Stimulated activated CD4-positive, alpha-beta T cell treated with anti-CD3 and anti-CD28 coated beads, Interleukin-4, amount 100 ng/mL, for 1 hour (primary cell): ENCODE results near the gene MTA3.
"Not testable (repeated sequence)": the region's sequence is repeated elsewhere in the genome, so short reads cannot be mapped to it uniquely, and the experiment has no call there.

Experiments
- DNase-seq: peaks from one replicate; pipeline ENCODE4 v3.0.0-alpha.2; 2020

MTA3 gene

DNA sequence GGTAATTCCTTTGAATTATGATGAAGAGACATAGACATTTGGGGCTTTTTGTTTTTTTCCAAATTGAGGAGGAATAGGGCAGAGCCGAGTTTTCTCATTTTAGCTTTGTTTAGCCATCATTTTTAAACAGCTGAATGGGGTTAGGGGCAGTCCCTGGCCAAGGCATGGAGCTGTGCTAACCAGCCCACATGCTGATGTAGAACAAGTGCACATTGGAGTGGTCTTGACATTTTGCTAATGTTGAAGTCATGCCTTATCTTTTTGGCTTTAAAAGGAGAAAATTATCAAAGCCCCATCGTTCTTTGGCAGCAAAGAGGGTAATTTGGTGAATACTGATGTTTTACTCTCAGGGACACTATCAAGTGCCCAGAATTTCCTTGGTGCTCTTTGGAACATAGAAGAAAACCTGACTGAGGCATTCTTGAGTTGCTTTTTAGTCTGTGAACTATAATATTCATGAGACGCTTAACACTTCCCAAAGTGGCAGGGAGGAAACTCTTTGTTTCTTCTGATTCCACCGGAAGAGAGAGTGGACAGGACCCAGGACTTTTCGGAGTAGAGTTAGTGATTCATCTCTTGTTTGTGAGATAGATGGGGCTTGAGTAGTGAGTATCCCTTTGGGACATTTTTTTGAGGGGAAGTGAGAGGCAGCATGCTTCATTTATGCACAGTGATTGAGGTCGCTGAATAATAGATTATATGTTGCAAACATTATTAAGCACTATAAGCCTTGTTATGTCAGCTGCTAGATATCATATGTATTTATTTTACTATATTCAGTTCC, 45.0 kb downstream of the MTA3 start:
- DNase-seq = no peak

DNA sequence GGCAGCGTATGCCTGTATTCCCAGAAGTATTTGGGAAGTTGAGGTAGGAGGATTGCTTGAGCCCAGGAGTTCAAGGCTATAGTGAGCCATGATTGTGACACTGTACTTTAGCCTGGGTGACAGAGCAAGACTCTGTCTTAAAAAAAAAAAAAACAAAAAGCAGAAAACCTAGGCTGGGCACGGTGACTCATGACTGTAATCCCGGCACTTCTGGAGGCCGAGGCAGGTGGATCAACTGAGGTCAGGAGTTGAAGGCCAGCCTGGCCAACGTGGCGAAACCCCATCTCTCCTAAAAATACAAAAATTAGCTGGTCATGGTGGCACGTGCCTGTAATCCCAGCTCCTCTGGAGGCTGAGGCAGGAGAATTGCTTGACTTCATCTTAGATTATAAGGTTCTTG, 46.4 kb downstream of the MTA3 start:
- DNase-seq = no peak

DNA sequence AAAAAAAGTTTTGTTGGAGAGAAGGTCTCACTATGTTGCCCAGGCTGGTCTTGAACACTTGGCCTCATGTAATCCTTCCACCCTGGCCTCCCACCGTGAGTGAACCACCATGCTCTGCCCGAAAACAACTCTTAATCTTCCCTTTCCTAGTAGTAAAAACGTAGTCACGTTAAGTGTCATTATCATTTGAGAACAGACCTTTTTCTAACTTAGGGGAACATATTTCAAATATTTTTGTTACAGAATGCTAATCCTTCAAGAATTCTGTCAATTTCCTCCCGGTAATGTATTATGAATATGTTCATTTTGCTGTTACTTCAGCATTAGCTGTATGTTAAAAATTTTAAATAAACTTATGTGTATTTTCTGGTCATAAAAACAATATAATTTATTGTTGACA, 49.7 kb downstream of the MTA3 start:
- no peak for DNase-seq

DNA sequence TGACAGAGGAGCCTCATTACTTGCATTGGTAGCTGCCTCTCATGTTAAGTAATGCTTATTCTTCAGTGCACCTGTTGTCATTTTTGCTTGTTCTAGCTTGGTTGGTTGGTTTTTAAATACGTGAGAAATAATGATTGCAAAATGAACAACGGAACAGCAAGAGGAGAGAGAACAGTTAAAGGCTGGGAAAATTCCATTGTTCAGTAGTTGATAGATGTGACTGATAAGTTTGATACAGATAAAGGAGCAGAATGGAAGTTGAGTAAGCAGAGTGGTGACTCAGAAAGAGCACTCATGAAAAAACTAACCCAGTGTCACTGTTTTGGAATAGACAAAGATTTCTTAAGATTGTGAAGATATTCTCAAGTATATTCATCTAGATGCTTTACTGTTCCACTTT, 50.5 kb downstream of the MTA3 start:
- DNase-seq = no peak

DNA sequence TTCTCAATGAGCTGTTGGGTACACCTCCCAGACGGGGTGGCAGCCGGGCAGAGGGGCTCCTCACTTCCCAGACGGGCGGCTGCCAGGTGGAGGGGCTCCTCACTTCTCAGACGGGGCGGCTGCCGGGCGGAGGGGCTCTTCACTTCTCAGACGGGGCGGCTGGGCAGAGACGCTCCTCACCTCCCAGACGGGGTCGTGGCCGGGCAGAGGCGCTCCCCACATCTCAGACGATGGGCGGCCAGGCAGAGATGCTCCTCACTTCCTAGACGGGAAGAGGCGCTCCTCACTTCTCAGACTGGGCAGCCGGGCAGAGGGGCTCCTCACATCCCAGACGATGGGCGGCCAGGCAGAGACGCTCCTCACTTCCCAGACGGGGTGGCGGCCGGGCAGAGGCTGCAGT, 53.2 kb downstream of the MTA3 start:
- DNase-seq = not testable (repeated sequence)

DNA sequence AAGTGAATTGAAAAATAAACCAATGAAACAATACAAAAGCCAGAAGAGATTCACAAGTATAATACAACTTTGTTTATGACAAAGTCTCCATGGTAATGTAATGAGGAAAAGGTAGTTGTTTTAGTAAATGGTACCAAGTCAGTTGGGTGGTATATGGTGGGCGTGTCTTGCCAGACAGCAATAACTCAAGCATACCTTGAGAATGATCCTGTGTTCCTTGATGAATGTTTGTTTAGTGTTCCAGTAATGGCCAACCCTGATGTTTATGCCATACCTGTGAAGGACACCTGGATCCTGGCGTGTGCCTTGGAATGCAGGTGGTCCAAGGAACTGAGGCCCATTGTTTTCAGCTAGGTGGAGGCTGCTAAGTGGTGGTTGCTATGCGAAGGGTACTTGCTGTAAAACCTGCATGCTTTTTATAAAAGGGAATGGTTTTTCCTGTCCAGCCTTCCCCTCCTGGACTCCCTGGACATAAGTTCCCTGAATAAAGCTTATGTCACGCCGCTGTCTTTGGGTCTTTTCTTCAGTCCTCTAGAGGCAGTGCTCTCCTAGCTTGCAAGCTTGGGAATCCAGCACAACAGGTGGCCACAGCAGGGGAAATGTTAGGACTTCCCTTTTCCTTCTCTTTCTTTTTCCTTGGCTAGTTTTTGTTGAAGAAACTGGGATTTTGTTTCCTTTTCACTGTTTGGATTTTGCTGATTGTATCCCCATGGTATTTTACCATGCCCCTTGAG, 54.7 kb downstream of the MTA3 start:
- no peak for DNase-seq

DNA sequence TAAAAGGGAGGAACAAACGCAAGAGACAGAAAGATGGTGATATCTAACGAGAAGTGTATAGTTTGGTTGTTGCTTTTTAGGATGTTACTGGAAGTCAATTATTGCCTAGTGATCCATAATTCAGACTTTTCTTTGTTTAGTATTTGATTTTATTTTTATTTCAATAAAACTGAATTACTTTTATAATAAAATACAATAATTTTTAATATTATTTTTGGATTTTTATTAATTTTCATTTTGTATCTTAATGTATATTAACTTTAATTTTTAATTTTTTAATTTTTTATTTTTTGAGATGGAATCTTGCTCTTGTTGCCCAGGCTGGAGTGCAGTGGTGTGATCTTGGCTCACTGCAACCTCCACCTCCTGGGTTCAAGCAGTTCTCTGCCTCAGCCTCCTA, 55.6 kb downstream of the MTA3 start:
- no peak for DNase-seq

DNA sequence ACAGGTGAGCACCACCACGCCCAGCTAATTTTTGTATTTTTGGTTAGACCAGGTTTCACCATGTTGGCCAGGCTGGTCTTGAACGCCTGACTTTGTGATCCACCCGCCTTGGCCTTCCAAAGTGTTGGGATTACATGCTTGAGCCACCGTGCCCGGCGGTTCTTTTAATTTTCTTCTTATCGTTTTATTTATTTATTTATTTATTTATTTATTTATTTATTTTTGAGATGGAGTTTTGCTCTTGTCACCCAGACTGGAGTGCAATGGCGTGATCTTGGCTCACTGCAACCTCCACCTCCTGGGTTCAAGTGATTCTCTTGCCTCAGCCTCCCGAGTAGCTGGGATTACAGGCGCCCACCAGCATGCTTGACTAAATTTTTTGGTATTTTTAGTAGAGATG, 59.6 kb downstream of the MTA3 start:
- not testable (repeated sequence) for DNase-seq

DNA sequence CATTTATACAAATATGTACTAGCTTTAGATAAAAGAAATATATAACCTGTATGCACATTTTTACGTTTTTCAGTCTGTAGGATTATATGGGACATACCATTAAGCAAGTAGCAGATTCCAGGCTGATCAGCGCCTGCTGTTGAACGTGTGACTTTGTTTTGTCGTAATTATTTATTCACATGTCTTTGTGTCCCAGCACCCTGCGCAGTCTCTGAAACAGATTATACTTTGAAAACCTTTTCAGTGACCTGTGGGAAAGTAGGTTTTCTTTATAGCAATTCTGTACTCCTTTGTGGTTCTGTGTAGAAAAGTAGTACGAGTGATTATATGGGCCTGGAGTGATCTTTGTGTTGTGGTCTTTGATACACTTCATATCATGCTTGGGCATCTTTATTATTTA, 68.5 kb downstream of the MTA3 start:
- no peak for DNase-seq

DNA sequence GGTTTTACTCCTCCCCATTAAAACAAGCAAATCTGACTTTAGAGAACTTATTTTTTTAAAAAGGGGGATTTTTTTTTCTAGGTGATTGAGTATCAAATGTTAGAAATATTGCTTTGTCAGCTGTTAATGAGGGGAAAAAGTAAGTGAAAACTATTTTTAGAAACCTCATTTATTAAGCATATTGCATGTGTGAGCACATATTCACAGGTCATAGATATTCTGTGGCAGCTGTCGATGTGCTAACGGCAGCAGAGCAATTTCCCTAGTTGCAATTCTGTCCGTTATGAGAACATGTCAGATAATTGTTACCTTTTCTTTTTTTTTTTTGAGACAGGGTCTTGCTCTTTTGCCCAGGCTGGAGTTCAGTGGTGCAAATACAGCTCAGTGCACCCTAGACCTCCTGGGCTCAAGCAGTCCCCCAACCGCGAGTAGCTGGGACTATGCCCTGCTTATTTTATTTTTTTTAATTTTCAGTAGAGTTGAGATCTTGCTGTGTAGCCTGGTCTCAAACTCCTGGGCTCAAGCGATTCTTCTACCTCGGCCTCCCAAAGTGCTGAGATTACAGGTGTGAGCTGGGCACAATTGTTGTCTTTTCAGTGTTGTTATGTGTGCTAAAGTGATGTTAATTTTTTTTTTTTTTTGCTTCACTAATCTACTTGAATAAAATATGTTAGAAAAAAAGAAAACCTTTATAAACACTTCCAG, 69.8 kb downstream of the MTA3 start:
- DNase-seq = no peak

DNA sequence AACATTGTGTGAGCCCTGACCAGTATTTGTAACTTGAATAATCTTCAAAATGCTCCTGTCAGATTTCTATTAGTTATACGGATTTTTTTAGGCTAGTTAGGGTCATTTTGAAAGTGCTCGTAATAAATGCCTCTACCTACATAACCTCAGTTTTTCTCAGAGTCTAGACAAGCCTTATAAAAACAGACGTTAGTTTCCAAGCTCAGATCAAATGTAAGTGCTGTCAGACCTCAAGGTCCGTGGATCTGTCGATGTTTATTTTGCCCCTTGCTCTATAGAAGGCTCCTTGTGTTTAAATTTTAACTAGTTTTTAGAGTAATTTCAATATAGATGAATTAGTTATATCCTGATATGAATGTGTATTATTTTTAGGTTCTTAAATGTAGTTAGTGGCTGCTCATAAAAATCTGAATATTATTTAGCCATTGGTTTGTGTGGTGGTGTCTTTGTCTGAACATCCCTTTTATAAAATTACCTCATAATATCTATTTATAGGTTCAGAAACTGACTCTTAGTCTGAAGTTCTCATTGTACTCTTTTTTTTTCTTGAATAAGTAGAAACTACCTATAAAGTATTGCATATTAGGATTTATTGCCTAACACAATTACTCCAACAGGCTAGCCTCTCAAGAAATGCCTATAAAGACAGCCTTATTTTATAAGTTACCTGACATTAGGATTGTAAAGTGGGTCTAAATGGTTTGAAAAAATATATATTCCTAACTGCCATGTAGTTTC, 71.1 kb downstream of the MTA3 start:
- DNase-seq = no peak

DNA sequence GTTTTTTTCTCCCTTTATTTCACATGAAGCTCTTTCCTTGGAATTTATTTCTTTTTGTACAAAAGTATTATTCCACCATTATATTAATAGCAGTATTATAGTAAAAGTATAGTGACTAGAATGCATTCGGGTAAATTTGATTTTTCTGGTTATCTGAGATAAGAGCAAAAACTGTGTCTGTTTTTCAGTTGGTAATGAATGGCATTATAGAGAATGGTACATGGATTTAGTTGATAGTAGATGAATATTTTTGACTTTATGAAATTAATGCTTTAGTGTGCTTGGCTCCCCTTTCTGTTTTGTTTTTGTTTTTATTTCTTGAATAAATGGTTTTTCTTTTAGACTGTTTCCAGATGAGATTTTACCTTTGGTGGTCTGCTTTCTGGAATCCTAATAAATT, 71.8 kb downstream of the MTA3 start:
- DNase-seq = no peak

DNA sequence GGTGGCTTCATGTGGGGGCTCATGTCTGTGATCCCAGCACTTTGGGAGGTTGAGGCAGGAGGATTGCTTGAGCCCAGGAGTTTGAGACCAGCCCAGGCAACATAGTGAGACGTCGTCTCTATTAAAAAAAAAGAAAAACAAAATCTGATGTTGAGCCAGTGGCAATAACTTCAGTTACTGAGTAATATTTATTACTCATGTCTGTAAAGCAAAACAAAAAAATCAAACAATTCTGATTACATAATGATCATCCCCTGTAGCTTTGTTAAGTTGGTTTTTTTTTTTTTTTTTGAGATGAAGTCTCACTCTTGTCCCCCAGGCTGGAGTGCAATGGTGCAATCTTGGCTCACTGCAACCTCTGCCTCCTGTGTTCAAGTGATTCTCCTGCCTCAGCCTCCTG, 73.9 kb downstream of the MTA3 start:
- not testable (repeated sequence) for DNase-seq

DNA sequence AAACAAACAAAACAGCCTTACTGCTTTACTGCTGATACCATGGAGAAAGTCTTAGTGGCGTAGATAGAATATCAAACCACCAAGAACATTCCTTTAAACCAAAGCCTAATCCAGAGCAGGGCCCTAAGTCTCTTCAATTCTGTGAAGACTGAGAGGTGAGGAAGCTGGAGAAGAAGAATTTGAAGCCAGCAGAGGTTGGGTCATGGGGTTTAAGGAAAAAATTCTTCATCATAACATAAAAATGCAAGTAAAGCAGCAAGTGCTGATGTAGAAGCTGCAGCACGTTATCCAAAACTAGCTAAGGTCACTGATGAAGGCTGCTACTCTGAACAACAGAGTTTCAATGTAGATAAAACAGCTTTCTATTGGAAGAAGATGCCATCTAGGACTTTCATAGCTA, 77.1 kb downstream of the MTA3 start:
- DNase-seq = no peak

DNA sequence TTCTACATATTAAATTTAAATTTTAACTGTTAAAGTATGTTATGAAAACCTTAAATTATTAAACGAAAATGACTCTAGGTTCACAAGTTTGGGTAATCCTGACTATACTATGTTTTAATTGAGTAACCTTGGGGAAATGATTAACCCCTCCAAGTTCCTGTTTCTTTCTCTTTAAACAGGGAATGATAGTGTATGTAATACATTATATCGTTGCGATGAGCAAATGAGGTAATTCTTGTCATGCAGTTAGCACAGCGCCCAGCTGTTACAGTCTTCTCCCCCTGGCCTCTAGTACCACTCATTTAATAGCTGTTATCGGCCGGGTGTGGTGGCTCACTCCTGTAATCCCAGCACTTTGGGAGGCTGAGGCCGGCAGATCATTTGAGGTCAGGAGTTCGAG, 80.4 kb downstream of the MTA3 start:
- no peak for DNase-seq

DNA sequence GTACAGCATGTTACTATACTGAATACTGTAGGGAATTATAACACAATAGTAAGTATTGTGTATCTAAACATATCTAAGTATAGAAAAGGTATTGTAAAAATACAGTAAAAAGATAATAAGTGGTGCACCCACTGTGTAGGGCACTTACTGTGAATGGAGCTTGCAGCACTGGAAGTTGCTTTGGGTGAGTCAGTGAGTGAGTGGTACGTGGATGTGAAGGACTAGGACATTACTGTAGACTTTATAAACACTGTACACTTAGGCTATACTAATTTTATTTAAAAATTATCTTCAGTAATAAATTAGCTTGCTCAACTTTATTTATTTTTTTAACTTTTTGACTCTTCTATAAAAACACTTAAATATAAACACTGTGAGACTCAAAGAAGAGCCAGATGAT, 82.6 kb downstream of the MTA3 start:
- no peak for DNase-seq

DNA sequence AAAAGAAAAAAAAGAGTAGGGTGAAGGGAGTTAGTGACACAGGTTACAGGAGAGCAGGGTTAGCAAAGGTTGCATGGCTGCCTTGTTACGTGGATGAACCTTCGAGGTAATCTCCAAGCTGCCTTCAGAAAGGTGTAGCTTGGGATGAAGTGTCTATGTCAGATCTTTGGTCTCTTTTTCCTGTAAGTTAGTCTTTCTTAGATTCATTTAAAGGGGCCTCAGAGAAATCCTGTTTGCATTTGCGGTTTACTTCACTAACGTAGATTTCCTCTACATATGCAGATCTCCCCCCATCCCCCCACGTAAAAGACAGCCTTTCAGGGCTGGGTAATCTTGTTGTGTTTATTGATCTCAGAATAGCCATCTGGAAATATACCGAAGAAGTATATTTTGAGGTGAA, 83.7 kb downstream of the MTA3 start:
- DNase-seq = no peak

DNA sequence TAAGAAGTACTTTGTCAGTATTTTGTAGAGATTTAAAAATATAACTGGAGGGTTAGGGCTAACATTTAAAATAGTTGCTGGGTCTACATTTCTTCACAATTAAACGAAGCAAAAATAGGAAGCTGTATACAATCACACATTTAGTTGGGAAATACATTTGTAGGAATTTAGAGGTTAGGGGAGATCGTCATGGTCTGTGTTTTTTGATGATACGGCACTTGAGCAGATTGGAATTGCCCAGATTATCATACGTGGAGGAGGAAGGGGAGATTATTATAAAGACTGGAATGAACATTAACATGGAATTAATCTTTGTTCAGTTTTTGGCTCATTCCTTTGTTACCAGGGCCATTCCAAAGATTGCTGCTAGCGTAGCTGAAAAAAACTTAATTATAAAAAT, 84.6 kb downstream of the MTA3 start:
- DNase-seq = no peak

DNA sequence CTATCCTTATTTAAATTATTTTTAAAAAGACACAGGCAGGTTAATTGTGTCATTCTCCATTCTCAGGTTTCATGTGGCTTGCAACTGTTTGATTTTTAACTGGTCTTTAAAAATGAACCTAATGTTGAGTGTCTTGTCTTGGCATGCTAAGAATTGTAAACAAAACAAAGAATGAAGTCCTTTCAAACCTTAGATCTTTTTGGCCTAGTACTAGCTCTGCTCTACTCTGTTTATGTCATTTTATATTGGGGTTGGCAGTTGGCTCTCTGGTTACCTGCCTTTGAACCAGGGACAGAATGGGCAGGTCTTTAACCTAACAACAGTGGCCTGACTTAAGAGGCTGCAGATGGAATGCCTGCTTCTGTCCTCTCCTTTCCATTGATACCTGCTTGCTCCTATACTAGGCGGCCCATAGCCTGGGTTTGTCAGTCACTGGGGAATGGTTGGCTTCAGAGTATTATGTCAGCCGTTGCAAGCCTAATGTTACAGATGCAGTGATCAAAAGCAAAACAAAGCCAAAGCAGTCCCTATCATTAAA, 85.5 kb downstream of the MTA3 start:
- no peak for DNase-seq

DNA sequence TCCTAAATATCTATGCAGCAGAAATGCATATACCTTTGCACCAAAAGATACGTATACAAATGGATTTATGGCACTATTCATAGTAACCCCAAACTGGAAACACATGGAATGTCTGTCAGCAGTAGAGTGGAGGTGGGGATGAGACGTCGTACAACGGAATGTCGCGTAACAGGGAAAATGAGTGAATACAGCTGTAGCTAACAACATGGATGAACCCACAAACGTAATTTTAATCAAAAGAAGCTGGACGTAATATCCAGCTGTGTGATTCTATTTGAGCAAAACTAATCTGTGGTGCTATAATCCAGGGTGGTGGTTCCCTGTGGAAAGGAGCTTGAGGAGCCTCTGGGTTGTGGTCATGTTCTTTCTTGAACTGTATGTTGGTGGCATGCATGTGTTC, 89.9 kb downstream of the MTA3 start:
- DNase-seq = no peak

DNA sequence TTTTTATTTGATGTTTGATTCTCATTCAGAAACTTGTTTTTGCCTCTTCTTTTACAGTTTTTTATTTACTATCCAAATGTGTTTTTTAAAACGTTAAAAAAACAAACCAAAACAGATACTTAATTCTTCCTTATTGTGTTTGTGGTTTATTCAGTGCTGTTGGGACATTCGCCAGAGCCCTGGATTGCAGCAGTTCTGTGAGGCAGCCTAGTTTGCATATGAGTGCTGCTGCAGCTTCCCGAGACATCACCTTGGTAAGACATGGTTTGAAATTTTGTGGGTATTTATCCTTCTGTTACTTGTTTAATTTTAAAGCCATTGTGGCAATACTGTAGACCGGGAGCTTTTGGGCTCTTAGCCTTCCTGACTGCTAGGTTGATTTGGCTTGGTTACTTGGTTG, 91.2 kb downstream of the MTA3 start:
- DNase-seq = no peak

DNA sequence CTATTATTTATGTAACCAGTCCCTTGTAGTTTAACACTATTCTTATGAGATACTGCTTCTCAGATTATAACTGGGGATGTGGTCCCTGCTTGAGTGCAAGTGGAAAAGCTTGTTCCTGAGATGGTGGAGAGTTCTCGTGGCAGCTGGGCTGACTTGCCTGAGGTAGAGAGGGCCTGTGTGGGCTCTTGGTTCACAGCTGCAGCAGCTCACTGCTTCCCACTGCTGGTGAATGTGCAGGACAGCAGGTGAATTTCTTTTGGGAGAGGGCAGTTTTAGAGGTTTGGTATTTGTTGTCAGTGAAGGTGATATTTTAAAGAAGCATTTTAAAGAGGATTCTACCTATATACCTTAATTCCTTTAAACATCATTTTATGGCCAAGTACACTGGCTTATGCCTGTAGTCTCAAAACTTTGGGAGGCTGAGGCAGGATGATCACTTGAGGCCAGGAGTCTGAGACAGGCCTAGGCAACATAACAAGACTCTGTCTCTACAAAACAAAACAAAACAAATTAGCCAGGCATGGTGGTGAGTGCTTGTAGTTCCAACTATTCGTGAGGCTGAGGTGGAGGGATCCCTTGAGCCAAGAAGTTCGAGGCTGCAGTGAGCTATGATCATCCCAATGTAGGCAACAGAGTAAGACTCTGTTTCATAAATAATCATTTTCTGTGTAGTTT, 94.8 kb downstream of the MTA3 start:
- peak; percentile 56 for DNase-seq

DNA sequence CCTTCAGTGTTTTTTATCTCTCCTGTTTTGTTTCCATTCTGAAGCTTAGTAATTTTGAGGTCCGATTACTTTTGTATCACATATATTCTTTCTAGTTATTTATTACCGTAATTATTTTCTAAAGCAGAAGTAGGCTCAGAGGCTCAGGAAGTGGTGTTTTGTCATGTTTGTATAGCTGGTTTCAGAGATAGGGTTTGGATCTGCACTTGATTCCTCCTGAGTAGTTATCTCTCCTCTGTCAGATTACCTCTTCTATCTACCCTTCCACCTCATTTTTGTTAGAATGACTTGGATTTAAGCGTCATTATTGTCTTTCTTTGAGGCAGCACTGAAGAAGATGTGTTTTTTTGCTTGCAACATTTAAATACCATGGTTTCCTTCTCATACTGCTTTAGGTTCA, 95.4 kb downstream of the MTA3 start:
- no peak for DNase-seq
